ENCODE results near the gene BMP7. TPM values are rescaled to one million over a fixed set of nuclear protein-coding genes. Genes with fewer than 3 reads are reported as not detected.
A peak's percentile ranks its signal among the peaks of the same experiment; 100 is the strongest.

BMP7 gene
- total and polyA plus RNA-seq, 2 of the 8 experiments (the other 6 are each of a cell fraction or from before 2014, with no cell fraction given): 9.2 to 14.7 TPM

GRCh38 chr20:57261457-57262251, 4.8 kb downstream of the BMP7 start:
- CTCF ChIA-PET (ENCODE audit: partially characterized antibody): interaction anchor here (0.7 to 4.3 kb wide), 18 partner anchors 9 to 170 kb away, joined by 3 to 33 read pairs (median 3); partner anchors contain the start of gene SPO11
- H3K18ac ChIP-seq (ENCODE audit: extremely low read depth, low read length): no peak overlapping the region
- H4K20me1 ChIP-seq (replicated peaks in 1 of 2; ENCODE audit: control insufficient read depth in 1 of 2, insufficient read depth in 2 of 2, low read length in 2 of 2): peaks cover 3 to 12% of the 10 kb centered on the region in 2 experiments
- 47 to 100% methylated on average over 1 to 13 of the region's 13 CpGs for WGBS, 2 experiments (ENCODE audit: extremely low coverage in 1 of 2, insufficient coverage in 1 of 2, insufficient read length in 1 of 2, insufficient replicate concordance in 2 of 2, low coverage in 1 of 2, low lambda C conversion rate in 2 of 2, missing lambda C conversion rate in 1 of 2)
- H2BK12ac ChIP-seq (ENCODE audit: low read depth, low read length): peak overlapping the region; percentile 54; the same call in 1 of the 2 replicates
- H3K4me2 ChIP-seq (ENCODE audit: insufficient read depth in 1 of 2, low read depth in 2 of 2, low read length in 2 of 2): peak overlapping the region; percentile 39 to 71; a peak in 2 of 4 replicates
- POLR2A ChIA-PET (ENCODE audit: partially characterized antibody): interaction anchor here (0.9 to 1.8 kb wide), 3 partner anchors 9 to 82 kb away, joined by 3 to 5 read pairs (median 5); no protein-coding TSS in a partner anchor
- peak overlapping the region; percentile 38 for H2BK120ac ChIP-seq (replicated peaks; ENCODE audit: low read depth, low read length)
- H3K79me2 ChIP-seq (ENCODE audit: control insufficient read depth in 1 of 2, insufficient read depth in 2 of 2, low read length in 2 of 2): no peaks in the 10 kb centered on the region; a peak in 1 of 4 replicates
- peak overlapping the region in 1 of 4 experiments; percentile 37; a peak in 2 of 8 replicates for H3K4me3 ChIP-seq (ENCODE audit: extremely low read depth in 1 of 4, insufficient read depth in 2 of 4, low read depth in 3 of 4, low read length in 4 of 4)
- peaks cover 18 to 70% (median 67%) of the 10 kb centered on the region in 4 experiments for H3K27me3 ChIP-seq (replicated peaks in 1 of 4; ENCODE audit: control insufficient read depth in 3 of 4, extremely low read depth in 1 of 4, insufficient read depth in 3 of 4, low read length in 3 of 4)
- no peak overlapping the region for H3K9ac ChIP-seq (replicated peaks in 1 of 4; ENCODE audit: extremely low read depth in 1 of 4, low read depth in 3 of 4, low read length in 3 of 4)
- DNase-seq (ENCODE audit: low read depth in 1 of 2, low spot score in 2 of 2) (no peak), FAIRE-seq (peak; percentile 19)
- H3K36me3 ChIP-seq (ENCODE audit: control insufficient read depth in 2 of 4, insufficient read depth in 4 of 4, low read length in 3 of 4): no peaks in the 10 kb centered on the region
- peaks cover 19% of the 10 kb centered on the region; the same call in 1 of the 2 replicates for H3K23me2 ChIP-seq (ENCODE audit: low read depth, low read length)
- no peaks in the 10 kb centered on the region for H3K79me1 ChIP-seq (ENCODE audit: low read depth, low read length)
- H3K14ac ChIP-seq (ENCODE audit: insufficient read length): no peak overlapping the region
- no peak overlapping the region for H4K5ac ChIP-seq (ENCODE audit: insufficient read length, low read depth, low read length)
- no peak overlapping the region for H4K8ac ChIP-seq (ENCODE audit: extremely low read depth, insufficient read depth, low read length)
- no peak overlapping the region for H4K91ac ChIP-seq (replicated peaks; ENCODE audit: insufficient read length, low read length)
- no peak overlapping the region for H2BK15ac ChIP-seq (ENCODE audit: low read length)
- no peak overlapping the region for H3K23ac ChIP-seq (ENCODE audit: insufficient read length)
- H2BK5ac ChIP-seq (ENCODE audit: low read depth, low read length): no peak overlapping the region
- no peak overlapping the region; the same call in 1 of the 2 replicates for H2BK20ac ChIP-seq (ENCODE audit: low read length)
- no peak overlapping the region for H3K56ac ChIP-seq (replicated peaks; ENCODE audit: insufficient read length, low read depth, low read length)
- no peak overlapping the region for H3K27ac ChIP-seq (ENCODE audit: low read depth, low read length)
- no peaks in the 10 kb centered on the region for H3K9me3 ChIP-seq (ENCODE audit: insufficient read depth in 2 of 2, low read depth in 1 of 2, low read length in 1 of 2)
- peaks cover 30 to 49% (median 39%) of the 10 kb centered on the region in 4 experiments for H3K4me1 ChIP-seq (replicated peaks in 1 of 4; ENCODE audit: control insufficient read depth in 3 of 4, insufficient read depth in 4 of 4, low read length in 3 of 4)
- H2AK5ac ChIP-seq (ENCODE audit: low read depth, low read length): no peak overlapping the region
- no peak overlapping the region for H3K4ac ChIP-seq (replicated peaks; ENCODE audit: insufficient read length, low read depth, low read length)
- H2AFZ ChIP-seq (ENCODE audit: low read length): no peak overlapping the region

Data from H1 (cell line).